ENCODE measurements around the gene ATN1. TPM values are rescaled to one million over a fixed set of nuclear protein-coding genes. Genes with fewer than 3 reads are reported as not detected.

Gene ATN1
- total RNA-seq, 1 donor from 2014 or later, result 149 TPM

GRCh38 chr12:6966351-6966750 is 38.6 kb downstream of the ATN1 start:
- H3K36me3 ChIP-seq, result peaks cover 42% of the 10 kb centered on the region
- peaks cover 39% of the 10 kb centered on the region for H3K4me1 ChIP-seq
- no peaks in the 10 kb centered on the region for H3K27me3 ChIP-seq
- no peak for ATAC-seq
- TF ChIP-seq CTCF (IDR thresholded peaks at IDR 0.05), result no peak
- H3K9me3 ChIP-seq, result no peaks in the 10 kb centered on the region
- no peak overlapping the region for H3K4me3 ChIP-seq
- intact Hi-C loops (cut with DNase I), result loop anchor here (10.0 kb wide), 1 partner anchor 148 kb away; no protein-coding TSS in a partner anchor
- no peak overlapping the region for H3K27ac ChIP-seq
- DNase-seq, result peak; percentile 15

- ATAC-seq, result no peak
- peak; percentile 53 for DNase-seq
- no peaks in the 10 kb centered on the region for H3K27me3 ChIP-seq
- no peaks in the 10 kb centered on the region for H3K9me3 ChIP-seq
- peaks cover 34% of the 10 kb centered on the region for H3K4me1 ChIP-seq
- no peak for TF ChIP-seq CTCF (IDR thresholded peaks at IDR 0.05)
- intact Hi-C loops (cut with DNase I), result loop anchor here (10.0 kb wide), 1 partner anchor 147 kb away; no protein-coding TSS in a partner anchor
- H3K4me3 ChIP-seq, result no peak overlapping the region
- H3K27ac ChIP-seq, result no peak overlapping the region
- H3K36me3 ChIP-seq, result peaks cover 46% of the 10 kb centered on the region
These were observed 39.9 kb downstream of the ATN1 start for GRCh38 chr12:6967651-6968100.

GRCh38 chr12:6968426-6968825 is 40.7 kb downstream of the ATN1 start:
- H3K4me3 ChIP-seq, result no peak overlapping the region
- peaks cover 46% of the 10 kb centered on the region for H3K36me3 ChIP-seq
- H3K9me3 ChIP-seq, result no peaks in the 10 kb centered on the region
- DNase-seq (peak; percentile 17), ATAC-seq (no peak)
- H3K4me1 ChIP-seq, result peaks cover 33% of the 10 kb centered on the region
- H3K27me3 ChIP-seq, result no peaks in the 10 kb centered on the region
- no peak overlapping the region for H3K27ac ChIP-seq
- intact Hi-C loops (cut with DNase I), result loop anchor here (10.0 kb wide), 1 partner anchor 146 kb away; no protein-coding TSS in a partner anchor
- TF ChIP-seq CTCF (IDR thresholded peaks at IDR 0.05), result no peak

GRCh38 chr12:6970096-6970527 is 42.4 kb downstream of the ATN1 start:
- intact Hi-C loops (cut with DNase I), result no loop called here
- Histone ChIP-seq H3K4me1 (peaks cover 25% of the 10 kb centered on the region), H3K9me3 (no peaks in the 10 kb centered on the region), H3K27ac (peak overlapping the region; percentile 92), H3K36me3 (peaks cover 60% of the 10 kb centered on the region), H3K27me3 (no peaks in the 10 kb centered on the region), H3K4me3 (peak overlapping the region; percentile 98)
- ATAC-seq, result peak; percentile 50
- TF ChIP-seq CTCF (IDR thresholded peaks at IDR 0.05), result no peak
- DNase-seq, result no peak

- Histone ChIP-seq H3K9me3 (no peaks in the 10 kb centered on the region), H3K4me3 (no peak overlapping the region), H3K4me1 (peaks cover 22% of the 10 kb centered on the region), H3K27ac (no peak overlapping the region), H3K36me3 (peaks cover 52% of the 10 kb centered on the region), H3K27me3 (no peaks in the 10 kb centered on the region)
- ATAC-seq (no peak), DNase-seq (no peak)
- intact Hi-C loops (cut with DNase I), result no loop called here
- no peak for TF ChIP-seq CTCF (IDR thresholded peaks at IDR 0.05)
These were observed 46.4 kb downstream of the ATN1 start for GRCh38 chr12:6974180-6974579.
